HG02763 (cell line): ENCODE results near the gene ENTREP3.
"Not testable (repeated sequence)": the region's sequence is repeated elsewhere in the genome, so short reads cannot be mapped to it uniquely, and the experiment has no call there.

Experiments
- ATAC-seq: cut with Tn5 transposase; IDR thresholded peaks from one replicate; pipeline ENCODE4 v1.9.1; 2021; ENCODE audit warnings: mild to moderate bottlenecking, moderate library complexity; ENCODE audit not compliant: unreplicated experiment

The ENTREP3 gene

GRCh38 chr1:155255243-155256007 is at the start of gene ENTREP3:
ENTREP3 (minus strand) TSS chr1:155255483; CDS start chr1:155254877, 606 bp downstream.
- peak; percentile 59 for ATAC-seq

GRCh38 chr1:155304558-155305063 is 49.3 kb upstream of the ENTREP3 start:
- no peak for ATAC-seq

GRCh38 chr1:155301342-155301841 is 46.1 kb upstream of the ENTREP3 start, which contains the start of gene PKLR:
PKLR (minus strand) TSS chr1:155301438; CDS start chr1:155301395, 43 bp downstream.
- no peak for ATAC-seq

GRCh38 chr1:155300553-155301329 is 45.5 kb upstream of the ENTREP3 start:
- no peak for ATAC-seq

- ATAC-seq: no peak
These were observed 44.7 kb upstream of the ENTREP3 start for GRCh38 chr1:155300024-155300423.

GRCh38 chr1:155297384-155297783 is 42.1 kb upstream of the ENTREP3 start:
- no peak for ATAC-seq

GRCh38 chr1:155296661-155297060 is 41.4 kb upstream of the ENTREP3 start:
- no peak for ATAC-seq

- ATAC-seq: no peak
These were observed 40.6 kb upstream of the ENTREP3 start for GRCh38 chr1:155295942-155296267.

GRCh38 chr1:155295183-155295941 is 40.1 kb upstream of the ENTREP3 start:
- ATAC-seq: no peak

- no peak for ATAC-seq
These were observed 39.4 kb upstream of the ENTREP3 start for GRCh38 chr1:155294520-155295182.

GRCh38 chr1:155293086-155293749 is 37.9 kb upstream of the ENTREP3 start:
- ATAC-seq: no peak

- not testable (repeated sequence) for ATAC-seq
These were observed 35.7 kb upstream of the ENTREP3 start for GRCh38 chr1:155291006-155291405.

- ATAC-seq: no peak
These were observed 32.8 kb upstream of the ENTREP3 start for GRCh38 chr1:155287987-155288543.

- ATAC-seq: no peak
These were observed 31.3 kb upstream of the ENTREP3 start for GRCh38 chr1:155286544-155286943.

GRCh38 chr1:155285631-155286044 is 30.4 kb upstream of the ENTREP3 start:
- no peak for ATAC-seq

GRCh38 chr1:155285063-155285462 is 29.8 kb upstream of the ENTREP3 start:
- ATAC-seq: no peak

GRCh38 chr1:155284476-155284875 is 29.2 kb upstream of the ENTREP3 start:
- ATAC-seq: no peak

- ATAC-seq: no peak
These were observed 27.3 kb upstream of the ENTREP3 start for GRCh38 chr1:155282488-155283091.

GRCh38 chr1:155279268-155279667 is 24.0 kb upstream of the ENTREP3 start:
- no peak for ATAC-seq
